K562 (cell line): ENCODE data around the gene WASL. TPM values are rescaled to one million over a fixed set of nuclear protein-coding genes. Genes with fewer than 3 reads are reported as not detected.

Experiments used
- C11orf30 ChIP-seq: fragments of 450-650 bp; IDR thresholded peaks from 2 replicates; pipeline ENCODE4 v1.6.1; 2016; ENCODE audit warnings: low read depth, mild to moderate bottlenecking
- CSDE1 ChIP-seq, 2 experiments: fragments of 450-650 bp; IDR thresholded peaks; 2 replicates each; pipeline ENCODE4 v1.6.1; 2016; ENCODE audit warnings: mild to moderate bottlenecking in 1 of 2
- DPF2 ChIP-seq: fragments of 450-650 bp; IDR thresholded peaks from 2 replicates; pipeline ENCODE4 v1.6.1; 2016
- PHF20 ChIP-seq: fragments of 450-650 bp; IDR thresholded peaks from 2 replicates; pipeline ENCODE4 v1.6.1; 2018; ENCODE audit not compliant: partially characterized antibody
- RFX5 ChIP-seq: IDR thresholded peaks from 2 replicates; pipeline ENCODE4 v1.6.1; 2011; ENCODE audit warnings: low read depth, mild to moderate bottlenecking, improper control_type of control experiment, low read length
- SIN3A ChIP-seq, 2 experiments: fragments of 150-350 bp in 1 of 2; IDR thresholded peaks; 2 replicates each; pipeline ENCODE4 v1.6.1; 2011 to 2016; ENCODE audit warnings: borderline replicate concordance in 2 of 2, low read depth in 2 of 2, low read length in 2 of 2, mild to moderate bottlenecking in 2 of 2, moderate library complexity in 2 of 2; ENCODE audit not compliant: control insufficient read depth in 1 of 2
- U2AF2 ChIP-seq: fragments of 200-400 bp; formaldehyde crosslinking; optimal IDR thresholded peaks from 2 replicates; pipeline ENCODE3; 2017; ENCODE audit warnings: low read depth, mild to moderate bottlenecking, low read length
- ZNF140 ChIP-seq: fragments of 250-450 bp; sonication (Bioruptor Pico); IDR thresholded peaks from 2 replicates; pipeline ENCODE4 v1.8.0; 2021; ENCODE audit warnings: moderate library complexity, mild to moderate bottlenecking, inconsistent platforms
- ZNF174 ChIP-seq: fragments of 250-450 bp; sonication (Bioruptor Pico); IDR thresholded peaks from 2 replicates; pipeline ENCODE4 v1.4.0; 2020; ENCODE audit warnings: mild to moderate bottlenecking
- ZNF431 ChIP-seq: sonication (generic); formaldehyde crosslinking; IDR thresholded peaks from 2 replicates; pipeline ENCODE4 v1.8.0; 2022; ENCODE audit warnings: mild to moderate bottlenecking, missing genetic modification reagents
- polyA plus RNA-seq, 8 experiments: library from polyadenylated mRNA; depleted of rRNA in 4 of 8; stranded (reverse) in 5 of 8; unstranded in 3 of 8; fragments of >200 nt; fragmentation: Nextera tagmentation in 2 of 8; fragmentation: Illumina TruSeq in 1 of 8; extraction: Ambion mirVana in 2 of 8; extraction: Trizol in 1 of 8; gene quantifications; 2 replicates each; pipeline versions ENCODE4 v1.2.1 to v1.2.3, GENCODE V29; 2011 to 2014; ENCODE audit warnings: inconsistent platforms in 1 of 8, missing spikeins in 1 of 8
- total RNA-seq, 7 experiments: library from RNA; depleted of rRNA in 6 of 7; stranded (reverse); fragments of >200 nt in 6 of 7; fragmentation: Illumina TruSeq in 2 of 7; extraction: Trizol in 2 of 7; gene quantifications; 2 replicates each; pipeline versions ENCODE4 v1.2.1 to v1.2.3, GENCODE V29; 2011 to 2021; ENCODE audit warnings: low replicate concordance in 1 of 7
- TF ChIP-seq, protein P1 (sequence below), 2 experiments: IDR thresholded peaks; 2 replicates each; pipeline ENCODE4 v1.6.1; 2012; ENCODE audit warnings: improper control_type of control experiment in 2 of 2, low read depth in 2 of 2, low read length in 2 of 2, borderline replicate concordance in 1 of 2
- TF ChIP-seq, protein P2 (sequence below): fragments of 450-650 bp; IDR thresholded peaks from 2 replicates; pipeline ENCODE4 v1.6.1; 2016; ENCODE audit warnings: low read depth, mild to moderate bottlenecking, moderate library complexity
- TF ChIP-seq, protein P3 (sequence below): fragments of 450-650 bp; formaldehyde crosslinking; IDR thresholded peaks from 2 replicates; pipeline ENCODE4 v1.4.0; 2020; ENCODE audit warnings: mild to moderate bottlenecking, mixed read lengths

The WASL gene
- total and polyA plus RNA-seq, 9 of the 15 experiments (the other 6 are each of a cell fraction or from before 2014, with no cell fraction given), result 3.2 to 13.9 (median 8.3) TPM

DNA sequence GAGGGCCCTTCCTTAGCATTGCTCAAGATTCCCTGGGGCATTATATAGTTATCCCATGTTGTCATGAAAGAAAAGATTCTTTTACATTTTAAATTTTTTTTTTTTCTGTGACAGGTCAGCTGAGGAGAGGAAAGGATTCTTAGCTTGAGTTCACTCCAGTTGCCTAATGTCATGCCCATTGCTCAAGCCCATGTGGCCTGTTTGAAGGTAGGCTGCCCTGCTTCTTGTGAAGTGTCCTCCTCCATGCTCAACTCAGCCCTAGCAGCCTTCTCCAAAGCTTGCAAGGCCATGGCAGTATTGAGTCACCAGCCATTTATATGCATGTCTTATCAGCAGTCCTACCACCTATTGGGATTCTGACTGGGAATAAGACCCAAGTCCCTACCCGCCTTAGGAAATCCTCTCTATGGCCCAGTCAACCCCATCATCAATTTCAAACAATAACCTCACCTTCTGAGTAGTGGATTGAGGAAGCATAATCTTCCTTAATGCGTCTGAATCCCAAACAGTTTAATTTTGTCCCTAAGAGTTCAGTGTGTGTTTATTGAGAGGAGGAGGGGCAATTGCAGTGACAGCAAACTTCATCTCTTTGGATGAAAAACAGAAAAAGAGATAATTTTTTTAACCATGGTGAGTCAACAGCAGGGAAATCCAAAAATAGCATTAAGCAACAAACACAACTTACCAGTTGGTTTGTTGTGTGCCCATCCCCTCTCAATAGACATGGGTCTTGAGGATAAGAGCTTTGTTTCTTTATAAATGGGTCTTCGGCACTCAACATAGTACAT lies 38.6 kb upstream of the WASL start (continued):
- TF ChIP-seq, protein P1, sequence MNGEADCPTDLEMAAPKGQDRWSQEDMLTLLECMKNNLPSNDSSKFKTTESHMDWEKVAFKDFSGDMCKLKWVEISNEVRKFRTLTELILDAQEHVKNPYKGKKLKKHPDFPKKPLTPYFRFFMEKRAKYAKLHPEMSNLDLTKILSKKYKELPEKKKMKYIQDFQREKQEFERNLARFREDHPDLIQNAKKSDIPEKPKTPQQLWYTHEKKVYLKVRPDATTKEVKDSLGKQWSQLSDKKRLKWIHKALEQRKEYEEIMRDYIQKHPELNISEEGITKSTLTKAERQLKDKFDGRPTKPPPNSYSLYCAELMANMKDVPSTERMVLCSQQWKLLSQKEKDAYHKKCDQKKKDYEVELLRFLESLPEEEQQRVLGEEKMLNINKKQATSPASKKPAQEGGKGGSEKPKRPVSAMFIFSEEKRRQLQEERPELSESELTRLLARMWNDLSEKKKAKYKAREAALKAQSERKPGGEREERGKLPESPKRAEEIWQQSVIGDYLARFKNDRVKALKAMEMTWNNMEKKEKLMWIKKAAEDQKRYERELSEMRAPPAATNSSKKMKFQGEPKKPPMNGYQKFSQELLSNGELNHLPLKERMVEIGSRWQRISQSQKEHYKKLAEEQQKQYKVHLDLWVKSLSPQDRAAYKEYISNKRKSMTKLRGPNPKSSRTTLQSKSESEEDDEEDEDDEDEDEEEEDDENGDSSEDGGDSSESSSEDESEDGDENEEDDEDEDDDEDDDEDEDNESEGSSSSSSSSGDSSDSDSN (IDR thresholded peaks at IDR 0.05; ENCODE audit: borderline replicate concordance in 1 of 2, low read depth in 2 of 2, low read length in 2 of 2), result no peak
- TF ChIP-seq ZNF140 (no peak), ZNF431 (no peak), U2AF2 (no peak), C11orf30 (no peak), DPF2 (no peak), CSDE1 (IDR thresholded peaks at IDR 0.05) (no peak), RFX5 (no peak), PHF20 (no peak), ZNF174 (CRISPR knock-in tag) (no peak), SIN3A (IDR thresholded peaks at IDR 0.05; ENCODE audit: borderline replicate concordance in 2 of 2, control insufficient read depth in 1 of 2, low read depth in 2 of 2, low read length in 2 of 2) (no peak)
- TF ChIP-seq, protein P2, sequence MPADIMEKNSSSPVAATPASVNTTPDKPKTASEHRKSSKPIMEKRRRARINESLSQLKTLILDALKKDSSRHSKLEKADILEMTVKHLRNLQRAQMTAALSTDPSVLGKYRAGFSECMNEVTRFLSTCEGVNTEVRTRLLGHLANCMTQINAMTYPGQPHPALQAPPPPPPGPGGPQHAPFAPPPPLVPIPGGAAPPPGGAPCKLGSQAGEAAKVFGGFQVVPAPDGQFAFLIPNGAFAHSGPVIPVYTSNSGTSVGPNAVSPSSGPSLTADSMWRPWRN, result no peak
- TF ChIP-seq, protein P3, sequence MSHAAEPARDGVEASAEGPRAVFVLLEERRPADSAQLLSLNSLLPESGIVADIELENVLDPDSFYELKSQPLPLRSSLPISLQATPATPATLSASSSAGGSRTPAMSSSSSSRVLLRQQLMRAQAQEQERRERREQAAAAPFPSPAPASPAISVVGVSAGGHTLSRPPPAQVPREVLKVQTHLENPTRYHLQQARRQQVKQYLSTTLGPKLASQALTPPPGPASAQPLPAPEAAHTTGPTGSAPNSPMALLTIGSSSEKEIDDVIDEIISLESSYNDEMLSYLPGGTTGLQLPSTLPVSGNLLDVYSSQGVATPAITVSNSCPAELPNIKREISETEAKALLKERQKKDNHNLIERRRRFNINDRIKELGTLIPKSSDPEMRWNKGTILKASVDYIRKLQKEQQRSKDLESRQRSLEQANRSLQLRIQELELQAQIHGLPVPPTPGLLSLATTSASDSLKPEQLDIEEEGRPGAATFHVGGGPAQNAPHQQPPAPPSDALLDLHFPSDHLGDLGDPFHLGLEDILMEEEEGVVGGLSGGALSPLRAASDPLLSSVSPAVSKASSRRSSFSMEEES, result no peak
